Measurements from ENCODE around the gene ACOXL. TPM values are rescaled to one million over a fixed set of nuclear protein-coding genes. Genes with fewer than 3 reads are reported as not detected.

ACOXL gene
- total RNA-seq, 2 experiments from 2014 or later: 0.14 to 0.56 TPM

GRCh38 chr2:110929528-110929927 lies 197.2 kb downstream of the ACOXL start:
- Mint-ChIP-seq H3K27ac (no peak overlapping the region), H3K4me3 (no peak overlapping the region), H3K36me3 (ENCODE audit: low read depth) (peaks cover 3% of the 10 kb centered on the region), H3K27me3 (no peaks in the 10 kb centered on the region), H3K4me1 (ENCODE audit: low read depth) (no peaks in the 10 kb centered on the region), H3K9me3 (peaks cover 20% of the 10 kb centered on the region)
- ATAC-seq (no peak), DNase-seq (no peak)
- ChIA-PET POLR2A (no interaction called here), CTCF (no interaction called here)
- no peak for TF ChIP-seq CTCF (IDR thresholded peaks at IDR 0.05)
- intact Hi-C loops (cut with micrococcal nuclease): no loop called here

GRCh38 chr2:110931648-110932047 lies 199.3 kb downstream of the ACOXL start:
- Mint-ChIP-seq H3K27ac (no peak overlapping the region), H3K4me1 (ENCODE audit: low read depth) (no peaks in the 10 kb centered on the region), H3K27me3 (no peaks in the 10 kb centered on the region), H3K9me3 (peaks cover 20% of the 10 kb centered on the region), H3K4me3 (no peak overlapping the region), H3K36me3 (ENCODE audit: low read depth) (peaks cover 3% of the 10 kb centered on the region)
- DNase-seq: no peak
- no peak for TF ChIP-seq CTCF (IDR thresholded peaks at IDR 0.05)
- CTCF ChIA-PET: no interaction called here
- POLR2A ChIA-PET: no interaction called here
- intact Hi-C loops (cut with micrococcal nuclease): no loop called here
- no peak for ATAC-seq

GRCh38 chr2:110933420-110933819 lies 201.0 kb downstream of the ACOXL start:
- CTCF ChIA-PET: no interaction called here
- peaks cover 3% of the 10 kb centered on the region for H3K36me3 Mint-ChIP-seq (ENCODE audit: low read depth)
- intact Hi-C loops (cut with micrococcal nuclease): no loop called here
- H3K27me3 Mint-ChIP-seq: no peaks in the 10 kb centered on the region
- H3K4me1 Mint-ChIP-seq (ENCODE audit: low read depth): no peaks in the 10 kb centered on the region
- ATAC-seq (no peak), DNase-seq (no peak)
- H3K9me3 Mint-ChIP-seq: peaks cover 16% of the 10 kb centered on the region
- TF ChIP-seq CTCF (IDR thresholded peaks at IDR 0.05): no peak
- no peak overlapping the region for H3K4me3 Mint-ChIP-seq
- no peak overlapping the region for H3K27ac Mint-ChIP-seq
- POLR2A ChIA-PET: no interaction called here

- ChIA-PET CTCF (interaction anchor here (1.3 kb wide), 1 partner anchor 123 kb away, joined by 4 read pairs; no protein-coding TSS in a partner anchor), POLR2A (interaction anchor here (1.2 kb wide), 1 partner anchor 10 kb away, joined by 3 read pairs; no protein-coding TSS in a partner anchor)
- no peaks in the 10 kb centered on the region for H3K4me1 Mint-ChIP-seq (ENCODE audit: low read depth)
- no peak for TF ChIP-seq CTCF (IDR thresholded peaks at IDR 0.05)
- intact Hi-C loops (cut with micrococcal nuclease): no loop called here
- H3K27ac Mint-ChIP-seq: no peak overlapping the region
- ATAC-seq (no peak), DNase-seq (no peak)
- no peak overlapping the region for H3K4me3 Mint-ChIP-seq
- peaks cover 8% of the 10 kb centered on the region for H3K9me3 Mint-ChIP-seq
- no peaks in the 10 kb centered on the region for H3K27me3 Mint-ChIP-seq
- no peaks in the 10 kb centered on the region for H3K36me3 Mint-ChIP-seq (ENCODE audit: low read depth)
Measured at GRCh38 chr2:110934948-110935347, 202.6 kb downstream of the ACOXL start.

GRCh38 chr2:110940376-110940910 lies 208.1 kb downstream of the ACOXL start:
- no peaks in the 10 kb centered on the region for H3K4me1 Mint-ChIP-seq (ENCODE audit: low read depth)
- ChIA-PET POLR2A (no interaction called here), CTCF (no interaction called here)
- no peaks in the 10 kb centered on the region for H3K9me3 Mint-ChIP-seq
- no peak overlapping the region for H3K4me3 Mint-ChIP-seq
- no peak for TF ChIP-seq CTCF (IDR thresholded peaks at IDR 0.05)
- intact Hi-C loops (cut with micrococcal nuclease): no loop called here
- no peak for DNase-seq
- no peak overlapping the region for H3K27ac Mint-ChIP-seq
- H3K36me3 Mint-ChIP-seq (ENCODE audit: low read depth): no peaks in the 10 kb centered on the region
- no peaks in the 10 kb centered on the region for H3K27me3 Mint-ChIP-seq
- ATAC-seq: no peak

Data from activated CD8-positive, alpha-beta T cell treated with anti-CD3 and anti-CD28 coated beads for 36 hours (primary cell).